ENCODE data around the gene IGSF8.

GRCh38 chr1:160144921-160145320 is 46.5 kb upstream of the IGSF8 start:
- no peak for TF ChIP-seq CTCF (IDR thresholded peaks at IDR 0.05)
- no peak for TF ChIP-seq POLR2A (IDR thresholded peaks at IDR 0.05)
